Ovary (tissue), 3 donors: ENCODE data around the gene PHACTR3.

Experiments
- POLR2A ChIP-seq: fragments of 450-650 bp; IDR thresholded peaks from one replicate; pipeline ENCODE4 v1.6.1; 2017; ENCODE audit warnings: antibody characterized with exemption, mild to moderate bottlenecking, moderate library complexity
- TF ChIP-seq, protein P1 (sequence below), 3 donors: fragments of 450-650 bp in 2 of 3; fragments of 200-600 bp in 1 of 3; IDR thresholded peaks; one replicate each; pipeline versions ENCODE4 v1.5.1 to v1.8.0; 2016 to 2022; ENCODE audit warnings: antibody characterized with exemption in 3 of 3, mild to moderate bottlenecking in 1 of 3
- donor health status: DM: no; HTN: no; CAD: no.

DNA sequence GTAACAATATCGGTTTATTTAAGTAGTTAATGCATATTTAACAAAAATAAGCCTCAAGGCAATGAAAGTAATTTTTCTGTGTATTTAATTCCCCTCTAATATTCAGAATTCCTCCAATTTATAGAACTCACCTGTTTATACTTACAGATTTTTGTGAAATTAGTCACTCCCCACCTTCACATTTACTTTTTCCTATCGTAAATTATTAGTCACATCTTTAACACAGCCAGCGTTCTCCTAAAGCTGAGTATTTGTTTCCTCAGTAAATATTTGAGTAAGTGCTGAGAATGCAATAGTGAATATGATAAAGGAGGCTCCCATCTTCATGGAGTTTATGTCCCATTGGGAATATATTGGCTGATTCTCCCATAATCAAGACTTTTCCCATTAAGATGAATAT lies 241.1 kb downstream of the PHACTR3 start:
- no peak for TF ChIP-seq POLR2A
- TF ChIP-seq, protein P1, sequence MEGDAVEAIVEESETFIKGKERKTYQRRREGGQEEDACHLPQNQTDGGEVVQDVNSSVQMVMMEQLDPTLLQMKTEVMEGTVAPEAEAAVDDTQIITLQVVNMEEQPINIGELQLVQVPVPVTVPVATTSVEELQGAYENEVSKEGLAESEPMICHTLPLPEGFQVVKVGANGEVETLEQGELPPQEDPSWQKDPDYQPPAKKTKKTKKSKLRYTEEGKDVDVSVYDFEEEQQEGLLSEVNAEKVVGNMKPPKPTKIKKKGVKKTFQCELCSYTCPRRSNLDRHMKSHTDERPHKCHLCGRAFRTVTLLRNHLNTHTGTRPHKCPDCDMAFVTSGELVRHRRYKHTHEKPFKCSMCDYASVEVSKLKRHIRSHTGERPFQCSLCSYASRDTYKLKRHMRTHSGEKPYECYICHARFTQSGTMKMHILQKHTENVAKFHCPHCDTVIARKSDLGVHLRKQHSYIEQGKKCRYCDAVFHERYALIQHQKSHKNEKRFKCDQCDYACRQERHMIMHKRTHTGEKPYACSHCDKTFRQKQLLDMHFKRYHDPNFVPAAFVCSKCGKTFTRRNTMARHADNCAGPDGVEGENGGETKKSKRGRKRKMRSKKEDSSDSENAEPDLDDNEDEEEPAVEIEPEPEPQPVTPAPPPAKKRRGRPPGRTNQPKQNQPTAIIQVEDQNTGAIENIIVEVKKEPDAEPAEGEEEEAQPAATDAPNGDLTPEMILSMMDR (IDR thresholded peaks at IDR 0.05): no peak
